Measurements from ENCODE around the gene GPD1L.

GRCh38 chr3:32113566-32113965 is 7.1 kb downstream of the GPD1L start:
- TF ChIP-seq POLR2A (IDR thresholded peaks at IDR 0.05; ENCODE audit: low read depth, low read length): no peak
- no peak for TF ChIP-seq POLR2AphosphoS5 (IDR thresholded peaks at IDR 0.05; ENCODE audit: low read depth, low read length)
- no peak for TF ChIP-seq TAF1 (IDR thresholded peaks at IDR 0.05; ENCODE audit: borderline replicate concordance, low read depth, low read length)

Data from GM12892 (cell line).